Eye (tissue), 1 donor: Measurements from ENCODE around the gene AP2A2.

Experiments
- DNase-seq: peaks from one replicate; pipeline ENCODE4 v3.0.0-alpha.2; 2015

AP2A2 gene

DNA sequence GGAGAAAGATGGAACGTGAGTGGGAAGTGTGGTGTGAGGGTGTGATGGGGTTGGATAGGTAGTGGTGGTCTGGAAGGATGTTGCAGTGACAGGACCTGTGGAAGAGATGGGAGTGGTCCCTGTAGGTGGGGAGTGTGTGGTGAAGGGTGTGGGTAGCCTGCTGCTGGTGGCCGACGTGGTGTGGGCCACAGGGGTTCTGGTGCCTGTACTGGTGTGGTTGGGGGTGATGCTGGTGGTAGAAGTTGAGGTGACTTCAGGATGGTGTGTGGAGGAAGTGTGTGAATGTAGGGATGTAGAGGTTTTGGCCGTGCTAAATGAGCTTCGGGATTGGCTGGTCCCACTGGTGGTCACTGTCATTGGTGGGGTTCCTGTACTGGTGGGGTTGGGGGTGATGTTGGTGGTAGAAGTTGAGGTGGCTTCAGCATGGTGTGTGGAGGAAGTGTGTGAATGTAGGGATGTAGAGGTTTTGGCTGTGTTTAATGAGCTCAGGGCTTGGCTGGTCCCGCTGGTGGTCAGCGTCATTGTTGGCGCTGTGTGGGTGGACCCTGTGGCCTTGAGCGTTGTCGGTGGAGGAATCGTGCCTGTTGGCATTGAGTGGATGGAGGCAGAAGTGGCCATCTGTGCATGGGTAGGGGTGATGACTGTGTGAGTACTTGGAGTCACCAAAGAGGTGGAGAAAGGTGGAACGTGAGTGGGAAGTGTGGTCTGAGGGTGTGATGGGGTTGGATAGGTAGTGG is 91.8 kb downstream of the AP2A2 start:
- no peak for DNase-seq

DNA sequence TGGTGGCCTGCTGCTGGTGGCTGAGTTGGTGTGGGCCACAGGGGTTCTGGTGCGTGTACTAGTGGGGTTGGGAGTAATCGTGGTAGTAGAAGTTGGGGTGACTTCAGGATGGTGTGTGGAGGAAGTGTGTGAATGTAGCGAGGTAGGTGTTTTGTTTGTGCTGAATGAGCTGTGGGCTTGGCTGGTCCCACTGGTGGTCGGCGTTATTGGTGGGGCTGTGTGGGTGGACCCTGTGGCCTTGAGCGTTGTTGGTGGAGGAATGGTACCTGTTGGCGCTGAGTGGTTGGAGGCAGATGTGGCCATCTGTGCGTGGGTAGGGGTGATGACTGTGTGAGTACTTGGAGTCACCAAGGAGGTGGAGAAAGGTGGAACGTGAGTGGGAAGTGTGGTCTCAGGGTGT is 92.4 kb downstream of the AP2A2 start:
- DNase-seq: no peak

DNA sequence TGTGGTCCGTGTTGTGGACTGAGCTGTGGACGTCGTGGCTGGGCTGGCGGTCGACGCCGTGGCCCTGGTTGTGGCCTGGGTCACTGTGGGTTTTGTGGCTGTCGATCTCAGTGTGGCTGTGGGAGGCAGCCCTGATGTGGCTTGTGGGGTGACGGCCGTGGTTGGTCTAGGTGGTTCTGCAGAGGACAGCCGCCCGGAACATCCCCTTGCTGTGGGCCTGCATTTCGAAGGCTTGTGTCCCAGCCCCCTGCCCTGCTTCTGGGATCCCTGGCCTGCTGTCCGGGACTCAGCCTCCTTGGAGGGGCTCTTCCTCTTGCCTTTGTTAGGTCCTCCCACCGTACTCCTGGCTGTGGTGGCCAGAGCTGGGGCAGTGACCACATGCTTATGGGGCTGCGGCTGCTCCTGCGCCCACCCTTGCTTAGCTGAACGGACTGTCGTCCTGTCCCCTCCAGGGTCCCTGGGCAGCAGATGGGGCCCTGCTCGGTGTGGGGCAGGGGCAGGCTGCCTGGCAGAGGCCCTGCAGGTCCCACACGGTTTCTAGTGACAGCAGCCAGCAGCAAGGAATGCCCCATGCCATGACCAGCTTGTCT is 93.7 kb downstream of the AP2A2 start:
- no peak for DNase-seq

DNA sequence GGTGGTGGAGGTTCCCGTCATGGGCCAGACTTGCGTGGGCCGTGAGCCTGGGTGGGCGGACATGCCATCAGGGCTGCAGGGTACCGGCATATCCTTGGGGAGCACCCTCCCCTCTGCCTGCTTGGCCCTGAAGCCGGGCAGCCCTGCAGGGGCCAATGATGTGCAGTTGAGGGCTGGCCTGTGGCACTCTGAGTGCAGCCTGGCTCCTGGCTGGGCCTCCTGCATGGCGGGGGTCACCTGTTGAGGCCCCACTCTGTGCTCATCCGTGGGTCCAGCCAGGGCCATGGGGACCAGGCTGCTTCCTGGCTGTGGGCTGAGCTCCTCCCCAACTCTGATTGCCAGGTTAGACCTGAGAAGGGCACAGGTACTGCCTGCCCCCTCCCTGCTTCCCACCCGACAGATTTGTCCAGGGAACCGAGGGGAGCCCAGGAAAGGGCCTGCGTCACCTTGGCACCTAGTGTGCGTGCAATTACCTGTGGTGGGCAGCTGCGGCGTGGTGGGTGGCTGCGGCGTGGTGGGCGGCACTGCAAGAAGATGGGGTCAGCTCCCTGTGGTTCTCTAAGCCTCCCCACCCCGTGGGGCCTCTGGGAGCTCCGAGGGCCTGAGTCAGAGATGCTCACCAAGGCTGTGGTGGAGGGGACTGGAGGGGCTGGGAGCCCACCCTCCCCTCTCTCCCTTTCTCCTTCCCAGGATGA is 94.7 kb downstream of the AP2A2 start:
- no peak for DNase-seq

DNA sequence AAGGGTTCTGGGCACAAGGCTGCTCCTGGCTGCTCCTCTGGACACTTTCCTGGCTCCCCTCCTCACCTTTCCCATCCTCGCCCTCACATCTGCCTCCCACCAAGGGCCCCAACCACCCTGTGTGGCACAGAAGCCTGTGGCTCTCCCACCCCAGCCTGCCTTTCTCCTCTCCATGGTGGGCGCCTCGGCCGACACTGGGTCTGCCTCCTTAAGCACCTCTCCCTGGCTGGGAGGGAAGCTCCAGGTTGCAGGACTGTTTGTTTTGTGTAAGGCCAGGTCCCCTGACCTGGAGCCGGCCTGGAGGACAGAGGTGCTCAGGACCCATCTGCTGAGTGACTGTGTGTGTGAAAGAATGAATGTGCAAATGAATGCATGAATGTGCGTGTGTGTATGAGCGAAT is 96.7 kb downstream of the AP2A2 start:
- no peak for DNase-seq

DNA sequence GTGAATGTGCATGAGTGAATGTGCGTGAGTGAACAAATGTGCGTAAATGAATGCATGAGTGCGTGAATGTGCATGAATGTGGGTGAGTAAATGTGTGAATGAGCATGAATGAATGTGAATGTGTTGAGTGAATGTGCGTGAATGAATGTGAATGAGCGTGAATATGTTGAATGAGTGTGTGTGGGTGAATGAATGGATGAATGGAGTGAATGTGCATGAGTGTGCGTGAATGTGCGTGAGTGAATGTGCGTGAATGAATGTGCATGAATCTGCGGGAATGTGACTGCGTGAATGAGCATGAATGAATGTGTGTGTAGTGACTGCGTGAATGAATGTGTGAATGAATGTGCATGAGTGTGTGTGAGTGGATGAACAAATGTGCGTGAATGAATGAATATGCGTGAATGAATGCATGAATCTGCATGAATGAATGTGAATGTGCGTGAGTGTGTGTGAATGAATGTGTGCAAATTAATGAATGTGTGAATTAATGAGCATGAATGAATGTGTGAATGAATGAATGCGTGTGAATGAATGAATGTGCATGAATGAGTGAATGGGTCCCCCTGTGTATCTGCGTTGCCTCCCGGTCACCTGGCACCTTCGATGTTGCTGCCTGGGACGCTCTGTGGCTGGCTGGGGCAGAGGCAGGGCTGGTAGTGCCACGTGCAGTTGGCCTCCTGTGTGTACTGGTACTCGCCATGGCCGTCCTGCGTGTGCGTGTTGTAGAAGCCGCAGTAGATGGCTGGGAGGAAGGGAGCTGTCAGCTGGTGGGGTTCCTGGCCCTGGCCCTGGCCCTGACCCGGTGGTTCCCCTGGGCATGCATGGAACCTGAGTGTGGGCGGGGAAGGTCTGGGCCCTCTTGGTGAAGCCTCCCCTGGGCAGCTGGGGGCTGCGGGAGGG is 97.5 kb downstream of the AP2A2 start:
- no peak for DNase-seq

DNA sequence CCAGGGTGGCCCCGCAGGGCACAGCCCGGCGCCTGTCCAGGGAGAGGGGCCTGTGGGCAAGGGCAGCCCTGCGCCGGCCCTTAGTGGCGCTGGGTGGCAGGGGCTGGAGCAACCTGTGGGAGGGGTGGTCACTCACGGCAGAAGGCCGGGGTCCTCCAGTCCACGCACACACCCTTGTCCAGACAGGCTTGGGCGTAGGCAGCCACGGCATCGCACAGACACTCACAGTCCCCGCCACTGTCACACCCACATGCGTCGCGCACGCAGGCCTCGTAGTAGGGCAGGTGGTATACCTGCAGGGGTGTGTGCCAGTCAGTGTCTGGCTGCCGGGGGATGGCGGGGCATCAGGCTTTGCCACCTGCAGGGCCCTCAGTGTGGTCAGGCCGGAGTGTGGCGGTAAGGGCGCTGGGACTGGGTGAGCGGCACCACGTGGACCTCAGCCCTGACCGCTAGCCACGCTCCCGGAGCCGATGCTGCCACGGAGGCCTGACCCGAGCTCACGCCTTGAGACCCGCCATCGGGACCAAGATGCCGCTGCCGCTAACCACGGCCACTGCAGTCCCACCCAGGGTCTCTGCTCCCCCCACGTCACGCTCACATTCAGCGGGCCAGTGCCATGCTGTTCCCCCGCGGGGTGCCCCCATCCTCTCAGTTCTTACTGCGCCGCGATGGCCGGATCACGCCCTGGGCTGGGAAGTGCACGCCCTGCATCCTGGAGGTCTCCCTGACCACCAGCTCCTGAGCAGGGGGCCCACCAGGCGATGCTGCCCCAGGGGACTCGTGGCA is 98.3 kb downstream of the AP2A2 start:
- DNase-seq: no peak

DNA sequence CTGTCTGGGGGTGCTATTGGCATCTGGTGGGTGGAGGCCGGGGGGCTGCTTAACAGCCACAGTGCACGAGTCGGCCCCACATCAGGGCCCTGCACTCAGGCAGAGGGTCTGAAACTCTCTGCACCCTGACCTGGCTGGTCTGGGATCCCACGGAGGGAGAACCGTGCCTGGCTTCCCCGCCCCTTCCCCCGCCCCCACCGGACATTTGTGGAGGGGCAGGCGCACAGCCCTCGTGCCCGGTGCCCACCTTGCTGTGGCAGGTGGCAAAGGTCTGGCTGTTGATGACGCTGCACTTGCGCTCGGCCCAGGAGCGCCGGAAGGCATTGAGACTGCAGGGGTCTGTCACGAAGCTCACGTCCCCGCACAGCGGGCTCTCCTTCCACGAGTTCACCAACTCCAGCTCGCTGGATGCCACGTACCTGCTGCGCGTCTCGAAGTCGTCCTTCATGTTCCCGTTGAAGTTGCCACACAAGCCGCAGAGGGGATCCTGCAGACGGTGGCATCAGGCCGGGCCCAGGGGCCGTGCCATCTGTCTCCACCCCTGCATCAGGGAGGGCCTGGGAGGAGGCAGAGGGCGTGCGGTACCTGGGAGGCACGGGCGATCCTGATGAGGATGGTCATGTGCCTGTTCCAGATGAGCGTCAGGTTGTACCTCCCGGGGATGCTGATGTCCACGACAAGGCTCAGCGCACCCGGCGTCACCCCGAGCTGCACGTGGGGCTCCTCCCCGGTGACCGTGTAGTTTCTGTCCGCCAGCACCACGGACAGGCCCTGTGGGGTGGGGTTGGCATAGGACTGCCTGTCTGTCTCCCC is 99.1 kb downstream of the AP2A2 start:
- DNase-seq: no peak

DNA sequence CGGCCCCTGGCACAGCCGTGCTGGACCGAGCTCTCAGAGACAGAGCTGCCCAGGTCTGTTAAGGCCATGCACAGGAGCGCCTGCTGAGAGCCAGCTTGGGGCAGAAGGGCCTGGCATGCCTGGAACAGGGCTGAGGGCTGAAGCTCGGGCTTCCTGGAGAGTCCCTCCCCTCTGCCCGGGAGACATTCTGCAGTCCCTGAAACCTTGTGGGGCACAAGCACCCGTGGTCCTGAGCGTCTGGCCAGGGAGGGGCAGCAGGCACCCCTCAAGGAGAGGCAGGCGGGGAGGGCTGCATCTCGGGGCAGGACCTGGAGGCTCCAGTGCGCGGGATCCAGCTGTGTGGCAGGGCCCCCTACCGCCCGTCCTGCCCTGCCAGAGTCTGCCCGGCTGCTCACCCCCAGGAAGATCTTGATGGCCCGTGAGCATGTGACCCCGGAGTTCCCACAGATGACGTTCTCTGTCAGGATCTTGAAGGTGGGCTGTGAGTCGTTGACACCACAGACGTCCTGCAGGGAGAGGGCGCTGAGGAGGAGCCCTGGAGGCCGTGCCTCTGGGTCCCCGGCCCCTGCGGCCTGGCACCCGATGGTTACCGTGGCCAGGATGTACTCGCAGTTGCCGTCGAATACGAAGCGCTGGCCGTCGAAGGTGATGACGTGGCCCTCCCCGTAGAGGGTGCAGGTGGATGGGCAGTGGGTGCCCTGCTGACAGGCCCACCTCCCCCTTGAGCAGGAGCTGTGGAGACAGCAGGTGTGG is 99.9 kb downstream of the AP2A2 start:
- DNase-seq: no peak

DNA sequence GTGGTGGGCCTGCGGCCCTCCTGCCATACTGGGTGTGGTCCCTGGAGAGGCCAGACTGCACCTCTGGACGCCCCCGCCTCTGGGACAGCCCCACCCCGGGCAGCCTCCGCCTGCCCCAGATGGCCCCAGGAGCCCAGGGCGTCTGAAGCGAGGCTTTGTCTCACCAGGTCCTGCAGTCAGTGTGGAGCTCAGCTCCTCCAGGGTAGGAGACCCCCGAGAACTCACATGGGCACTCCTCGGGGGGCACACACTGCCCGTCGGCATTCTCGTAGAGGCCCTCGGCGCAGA is 100.4 kb downstream of the AP2A2 start:
- no peak for DNase-seq

DNA sequence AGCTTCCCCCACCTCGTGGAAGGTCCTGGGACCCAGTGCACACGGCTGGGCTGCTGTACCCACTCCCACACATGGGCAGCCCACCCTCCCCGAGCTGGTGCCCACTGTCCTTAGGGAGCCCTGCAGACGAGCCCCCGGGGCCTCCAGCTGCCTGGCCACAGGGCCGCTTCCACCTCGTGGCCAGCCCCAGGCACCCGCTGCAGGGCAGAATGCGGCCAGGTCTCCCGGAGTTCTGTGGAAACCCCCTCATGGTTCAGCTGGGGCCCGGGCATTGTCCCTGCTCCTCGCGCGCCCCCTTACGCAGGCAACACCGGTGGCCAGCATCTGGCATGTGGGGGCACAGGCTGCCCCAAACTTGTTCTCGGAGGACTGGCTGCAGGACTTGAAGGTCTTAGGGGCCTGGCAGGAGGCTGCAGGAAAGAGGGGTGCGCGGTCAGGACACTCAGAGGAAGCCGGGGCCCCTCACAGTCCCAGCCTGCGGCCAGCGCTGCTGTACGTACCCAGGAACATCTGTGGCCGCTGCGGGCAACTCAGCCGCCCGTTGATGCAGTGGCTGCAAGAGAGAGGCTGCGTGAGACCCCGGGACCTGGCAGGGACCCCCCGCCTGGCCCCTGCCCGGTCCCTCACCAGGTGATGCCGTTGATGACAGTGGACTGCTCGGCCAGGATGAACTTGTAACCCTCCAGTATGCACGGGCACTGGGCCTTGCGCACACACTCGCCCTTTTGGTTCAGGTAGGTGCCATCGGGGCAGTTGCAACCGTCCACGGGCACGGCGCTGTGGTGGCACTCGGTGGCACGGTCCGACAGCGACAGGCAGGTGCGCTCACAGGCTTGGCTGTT is 101.2 kb downstream of the AP2A2 start:
- no peak for DNase-seq

DNA sequence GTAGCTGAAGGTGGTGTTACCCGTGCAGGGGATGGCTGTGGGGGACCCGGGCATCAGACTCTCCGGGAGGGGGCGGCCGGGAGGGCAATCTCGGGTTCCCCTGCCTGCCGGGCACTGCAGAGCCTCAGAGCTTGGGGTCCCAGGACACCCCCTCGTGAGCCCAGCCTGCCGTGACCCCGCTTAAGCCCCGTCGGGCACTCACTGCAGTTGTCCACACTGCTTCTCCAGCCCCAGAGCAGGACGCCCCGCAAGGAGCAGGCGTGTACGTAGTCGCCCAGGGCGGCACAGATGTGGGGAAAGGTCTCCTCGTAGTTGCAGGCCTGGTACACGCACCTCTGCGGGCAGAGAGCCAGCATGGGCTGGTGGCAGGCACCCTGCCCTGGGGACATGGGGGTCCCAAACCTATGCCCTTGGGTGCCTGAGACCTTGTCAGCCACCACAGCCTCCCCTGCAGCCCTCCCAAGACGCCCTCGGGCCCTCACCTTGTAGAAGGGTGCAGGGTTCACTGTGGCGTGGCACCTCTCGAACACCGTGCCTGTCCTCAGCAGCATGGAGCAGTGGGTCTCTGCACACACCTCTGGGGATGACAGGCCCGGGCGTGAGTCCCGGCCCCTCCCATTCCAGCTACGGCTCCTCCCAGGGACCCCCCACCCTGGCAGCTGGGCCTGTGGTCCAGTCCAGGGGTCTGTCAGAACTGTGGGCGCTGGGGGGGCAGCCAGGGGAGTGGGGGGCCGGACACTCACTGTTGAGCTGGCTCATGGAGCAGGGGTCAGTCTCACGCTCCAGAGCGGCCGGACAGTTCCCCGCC is 102.0 kb downstream of the AP2A2 start:
- no peak for DNase-seq

DNA sequence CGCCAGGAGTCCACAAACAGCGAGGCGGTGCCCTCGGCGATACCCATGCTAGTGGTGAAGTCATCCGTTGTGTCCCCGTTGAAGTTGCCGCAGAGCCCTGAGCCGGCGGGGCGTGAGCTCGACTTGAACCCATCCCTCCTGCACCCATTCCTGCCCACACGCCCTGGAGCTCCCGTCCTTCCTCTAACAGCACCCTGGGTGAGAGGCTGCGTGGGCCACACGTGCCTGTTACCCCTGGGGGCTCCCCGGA is 102.5 kb downstream of the AP2A2 start:
- DNase-seq: no peak

DNA sequence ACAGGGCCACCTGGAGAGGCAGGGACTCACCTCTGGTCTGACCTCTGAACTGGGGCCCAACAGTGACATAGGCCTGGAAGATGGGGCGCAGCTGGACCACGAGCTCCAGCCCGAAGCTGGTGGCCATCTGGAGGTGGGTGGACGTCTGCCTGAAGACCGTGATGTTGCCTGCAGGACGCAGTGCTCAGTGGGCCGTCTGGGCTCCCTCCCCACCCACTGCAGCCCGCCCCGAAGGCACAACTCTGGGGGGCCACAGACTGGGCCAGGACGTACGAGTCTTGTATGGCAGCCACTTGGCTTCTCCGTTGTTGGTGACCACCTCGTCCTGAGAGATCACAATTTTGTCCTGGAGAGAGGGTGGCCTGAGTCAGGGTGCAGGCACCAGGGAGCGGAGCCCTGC is 102.9 kb downstream of the AP2A2 start:
- DNase-seq: no peak

DNA sequence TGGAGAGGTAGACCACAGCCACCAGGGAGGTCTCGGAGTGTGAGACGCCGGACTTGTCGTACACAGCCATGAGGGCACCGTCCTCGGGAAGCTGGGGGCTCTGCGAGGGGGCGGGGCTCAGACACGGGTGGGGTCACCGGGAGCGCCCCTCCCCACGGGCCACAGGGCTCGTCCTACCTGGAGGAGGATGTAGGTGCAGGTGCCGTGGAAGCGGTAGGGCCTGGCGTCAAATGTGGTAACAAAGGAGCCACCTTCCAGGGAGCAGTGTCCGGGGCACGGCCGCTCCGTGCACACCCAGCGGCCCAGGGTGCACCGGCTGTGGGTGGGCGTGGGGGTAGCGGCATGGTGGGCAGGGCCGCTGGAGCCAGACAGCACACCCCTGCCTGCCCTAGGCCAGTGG is 103.4 kb downstream of the AP2A2 start:
- no peak for DNase-seq

DNA sequence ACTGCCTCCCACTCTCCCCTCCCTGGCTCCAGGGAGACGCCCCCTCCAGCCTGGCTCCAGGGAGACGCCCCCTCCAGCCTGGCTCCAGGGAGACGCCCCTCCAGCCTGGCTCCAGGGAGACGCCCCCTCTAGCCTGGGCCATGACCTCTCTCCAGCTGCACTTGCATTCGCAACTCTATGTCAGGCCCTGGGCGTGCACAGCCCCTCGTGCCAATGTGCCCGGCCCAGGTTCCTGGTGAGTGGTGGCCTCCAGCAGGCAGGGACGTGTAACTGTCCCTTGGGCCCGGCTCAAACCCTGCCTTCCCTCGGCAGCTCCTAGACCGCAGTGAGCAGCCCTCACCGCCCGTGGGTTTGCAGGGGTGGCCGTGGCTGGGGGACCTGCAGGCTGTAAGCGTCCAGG is 104.0 kb downstream of the AP2A2 start:
- no peak for DNase-seq

DNA sequence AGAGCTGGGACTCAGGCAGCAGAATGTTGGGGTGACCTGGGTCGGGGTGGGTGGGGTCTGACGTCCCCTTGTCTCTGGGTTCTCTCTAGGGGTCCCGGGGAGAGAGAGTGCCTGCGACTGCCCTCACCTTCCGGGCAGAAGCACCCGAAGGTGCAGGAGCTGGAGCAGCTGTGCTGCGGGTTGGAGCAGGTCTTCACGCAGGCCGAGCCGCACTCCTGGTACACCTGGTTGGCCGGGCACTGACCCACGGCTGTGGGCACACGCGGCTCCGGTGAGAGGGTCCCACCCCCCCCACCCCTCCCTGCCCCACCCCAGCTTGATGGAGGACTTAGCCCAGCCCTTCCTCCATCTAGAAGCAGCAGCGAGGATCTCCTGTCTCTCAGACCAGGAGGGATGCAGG is 104.4 kb downstream of the AP2A2 start:
- DNase-seq: no peak

DNA sequence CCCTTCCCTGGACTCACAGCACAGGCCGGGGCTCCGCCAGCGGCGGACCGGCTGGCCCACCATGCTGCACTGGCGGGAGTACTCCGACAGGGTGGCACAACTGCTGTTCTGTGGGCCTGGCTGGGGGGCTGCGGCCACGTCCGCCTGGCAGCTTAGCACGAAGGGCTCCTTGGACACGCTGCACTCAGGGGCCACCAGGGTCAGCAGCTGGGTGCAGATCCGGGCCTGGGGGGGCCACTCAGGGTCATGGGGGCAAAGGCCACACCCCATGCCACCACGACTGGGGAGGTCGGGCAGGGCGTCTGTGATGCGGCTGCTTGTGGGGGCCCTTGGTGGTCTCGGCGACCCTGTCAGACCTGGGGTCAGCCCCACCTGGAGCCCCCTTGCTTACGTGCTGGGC is 104.9 kb downstream of the AP2A2 start:
- no peak for DNase-seq

DNA sequence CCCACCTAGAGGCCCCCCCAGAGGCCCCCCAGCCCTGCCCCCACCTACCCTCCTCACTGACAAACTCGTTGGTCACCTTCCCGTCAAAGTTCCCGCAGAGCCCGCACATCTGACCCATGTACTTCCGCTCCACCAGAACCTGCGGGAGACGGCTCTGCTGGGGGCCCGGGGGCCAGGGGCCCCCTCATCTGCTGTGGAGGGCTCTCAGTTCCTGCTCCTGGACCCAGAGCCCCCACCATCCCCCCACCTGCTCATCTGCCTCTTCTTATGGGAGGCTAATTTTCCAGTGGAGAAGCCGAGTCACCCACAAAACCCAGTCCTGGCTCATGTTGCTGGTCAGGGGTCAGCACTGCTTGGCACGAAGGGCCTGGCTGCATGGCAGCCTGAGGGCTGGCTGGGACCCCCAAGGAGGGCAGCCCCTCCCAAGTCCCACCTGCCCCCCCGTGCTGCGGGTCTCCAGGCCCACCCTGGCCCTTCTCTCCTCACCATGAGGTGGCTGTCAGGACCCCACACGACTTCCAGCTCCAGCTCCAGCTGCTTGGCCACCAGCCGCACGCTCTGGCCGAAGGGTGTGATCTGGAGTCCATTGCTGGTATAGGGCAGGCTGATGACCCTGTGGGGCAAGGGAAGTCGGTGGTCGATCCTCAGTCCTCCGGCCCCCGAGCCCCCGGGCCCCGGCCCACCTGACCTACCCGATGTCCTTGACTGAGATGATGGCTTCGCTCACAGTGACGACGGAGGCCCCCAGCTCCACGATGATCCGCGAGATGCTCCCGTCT is 105.6 kb downstream of the AP2A2 start:
- DNase-seq: no peak
